Choroid plexus epithelial cell (primary cell): ENCODE results near the gene SLC6A16.
A peak's percentile ranks its signal among the peaks of the same experiment; 100 is the strongest.
"Not testable (repeated sequence)": the region's sequence is repeated elsewhere in the genome, so short reads cannot be mapped to it uniquely, and the experiment has no call there.

ENCODE experiments used
- DNase-seq: peaks from one replicate; pipeline ENCODE4 v3.0.0-alpha.2; 2010; ENCODE audit warnings: low read depth
- H3K4me3 ChIP-seq: 2 replicates; pipeline ENCODE4 v1.5.1; 2011; ENCODE audit warnings: low read depth, mild to moderate bottlenecking, control low read depth, low read length, moderate library complexity
- CTCF ChIP-seq: conservative IDR thresholded peaks from 2 replicates; pipeline ENCODE4 v1.5.1; 2011; ENCODE audit warnings: low read depth, mild to moderate bottlenecking, control low read depth, inconsistent platforms, low read length, moderate library complexity

Gene SLC6A16

GRCh38 chr19:49324801-49325576 is at the start of gene SLC6A16:
Gene SLC6A16, minus strand, starts transcription at chr19:49325191. Its CDS starts 13,844 bp downstream, at chr19:49311347.
- no peak for TF ChIP-seq CTCF
- DNase-seq, result no peak
- H3K4me3 ChIP-seq, result no peak within 1 kb of the TSS

DNA sequence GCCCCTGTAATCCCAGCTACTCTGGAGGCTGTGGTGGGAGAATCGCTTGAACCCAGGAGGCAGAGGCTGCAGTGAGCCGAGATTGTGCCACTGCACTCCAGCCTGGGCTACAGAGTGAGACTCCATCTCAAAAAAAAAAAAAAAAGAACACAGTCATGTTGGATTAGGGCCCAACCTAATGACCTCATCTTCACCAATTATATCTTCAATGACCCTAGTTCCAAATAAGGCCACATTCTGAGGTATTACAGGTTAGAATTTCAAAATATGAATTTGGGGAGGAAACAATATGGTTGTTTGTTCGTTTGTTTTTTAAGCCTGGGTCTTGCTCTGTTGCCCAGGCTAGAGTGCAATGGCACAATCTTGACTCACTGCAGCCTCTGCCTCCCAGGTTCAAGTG is 48.2 kb upstream of the SLC6A16 start:
- H3K4me3 ChIP-seq, DNase-seq: not testable (repeated sequence)

DNA sequence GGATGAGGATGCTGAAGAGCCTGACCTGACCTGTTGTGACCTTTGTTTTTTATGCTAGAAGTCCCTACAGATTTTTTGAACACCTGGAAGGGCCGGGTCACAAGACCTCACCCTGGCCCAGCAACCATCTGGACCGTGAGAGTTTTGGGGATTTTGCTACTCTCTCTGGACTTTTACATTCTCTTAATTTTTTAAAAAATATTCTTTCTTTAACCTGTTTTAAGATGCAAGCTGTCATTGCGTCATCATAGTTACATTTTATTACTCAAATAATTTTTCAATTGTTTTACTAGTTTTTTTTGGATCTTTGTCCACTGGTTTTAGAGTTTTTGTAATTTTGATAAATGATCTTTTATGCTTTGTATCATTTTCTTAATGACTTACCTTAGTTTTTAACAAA is 46.2 kb upstream of the SLC6A16 start:
- DNase-seq, result no peak
- TF ChIP-seq CTCF, result no peak
- no peak overlapping the region for H3K4me3 ChIP-seq

DNA sequence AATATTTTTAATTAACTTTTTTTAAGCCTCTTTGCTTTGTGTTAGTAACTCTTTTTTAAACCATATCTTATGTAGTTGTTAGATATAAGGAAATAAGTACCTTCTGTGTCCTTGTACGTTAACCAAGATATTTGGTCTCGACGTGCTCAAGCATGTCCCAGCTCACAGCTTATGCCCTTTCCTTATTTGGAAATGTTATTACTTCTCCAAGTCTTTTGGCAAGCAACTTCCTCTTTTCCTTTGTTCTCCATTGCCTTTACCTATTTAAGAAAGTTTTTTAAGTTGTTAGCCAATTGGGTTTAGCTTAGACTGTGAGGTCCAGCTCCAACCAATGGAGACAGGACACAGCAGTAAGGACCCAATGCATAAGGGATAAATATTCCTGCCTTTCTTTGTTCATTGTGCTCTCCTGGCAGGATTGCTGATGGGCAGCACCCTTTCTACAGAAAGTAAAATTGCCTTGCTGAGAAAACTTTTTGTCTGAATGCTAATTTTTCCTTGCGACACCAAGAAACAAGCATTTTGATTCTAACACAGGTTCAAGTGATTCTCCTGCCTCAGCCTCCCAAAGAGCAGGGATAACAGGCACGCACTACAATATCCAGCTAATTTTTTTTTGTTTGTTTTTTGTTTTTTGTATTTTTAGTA is 43.8 kb upstream of the SLC6A16 start:
- H3K4me3 ChIP-seq, result no peak overlapping the region
- no peak for DNase-seq
- TF ChIP-seq CTCF, result no peak

GRCh38 chr19:49366110-49366509 is 41.1 kb upstream of the SLC6A16 start:
- no peak for DNase-seq
- H3K4me3 ChIP-seq, result no peak overlapping the region
- no peak for TF ChIP-seq CTCF

- H3K4me3 ChIP-seq, result peak overlapping the region; percentile 37
- DNase-seq, result no peak
- no peak for TF ChIP-seq CTCF
Measured at GRCh38 chr19:49364083-49364737, 39.2 kb upstream of the SLC6A16 start.

DNA sequence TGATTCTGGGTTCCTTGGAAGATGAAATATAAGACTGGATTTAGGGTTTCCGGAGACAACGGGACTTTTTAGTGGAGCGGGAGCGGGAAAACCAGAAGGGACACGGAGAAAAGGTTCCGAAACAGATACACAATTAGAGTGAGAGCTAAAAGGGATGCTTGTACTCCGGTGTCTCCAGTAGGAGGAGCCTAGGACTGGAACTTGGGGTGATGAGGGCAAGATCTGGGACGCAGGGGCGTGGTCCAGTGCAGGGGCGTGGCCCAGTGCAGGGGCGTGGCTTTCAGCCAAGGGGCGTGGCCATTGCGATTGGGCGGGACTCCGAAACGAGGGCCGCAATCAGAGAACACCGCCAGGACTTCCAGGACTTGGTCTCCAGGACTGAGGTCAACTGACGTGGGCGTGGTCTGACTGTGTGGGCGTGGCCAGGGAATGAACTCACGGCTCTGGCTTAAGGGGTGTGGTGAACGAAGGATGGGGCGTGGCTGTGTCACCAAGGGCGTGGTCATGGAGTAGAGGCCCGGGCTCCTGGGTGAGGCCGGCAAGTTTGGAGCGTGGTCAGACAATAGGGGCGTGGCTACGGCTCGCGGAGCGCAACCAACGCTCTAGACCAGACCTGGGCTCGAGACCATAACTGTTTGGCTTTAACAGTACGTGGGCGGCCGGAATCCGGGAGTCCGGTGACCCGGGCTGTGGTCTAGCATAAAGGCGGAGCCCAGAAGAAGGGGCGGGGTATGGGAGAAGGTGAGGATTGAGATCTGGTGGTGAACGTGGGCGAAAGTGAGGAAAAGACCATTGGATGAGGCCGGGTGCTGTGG is 38.5 kb upstream of the SLC6A16 start, which contains the start of gene DKKL1:
TSS of gene DKKL1 (plus strand) at position 610 of the 815 bp plus-strand sequence. CDS start at position 732, 122 bp downstream.
- TF ChIP-seq CTCF, result peak; percentile 12
- H3K4me3 ChIP-seq, result peak within 1 kb of the TSS; percentile 84
- DNase-seq, result peak; percentile 100
